ENCODE measurements around the gene TIGD7.

Gene TIGD7

DNA sequence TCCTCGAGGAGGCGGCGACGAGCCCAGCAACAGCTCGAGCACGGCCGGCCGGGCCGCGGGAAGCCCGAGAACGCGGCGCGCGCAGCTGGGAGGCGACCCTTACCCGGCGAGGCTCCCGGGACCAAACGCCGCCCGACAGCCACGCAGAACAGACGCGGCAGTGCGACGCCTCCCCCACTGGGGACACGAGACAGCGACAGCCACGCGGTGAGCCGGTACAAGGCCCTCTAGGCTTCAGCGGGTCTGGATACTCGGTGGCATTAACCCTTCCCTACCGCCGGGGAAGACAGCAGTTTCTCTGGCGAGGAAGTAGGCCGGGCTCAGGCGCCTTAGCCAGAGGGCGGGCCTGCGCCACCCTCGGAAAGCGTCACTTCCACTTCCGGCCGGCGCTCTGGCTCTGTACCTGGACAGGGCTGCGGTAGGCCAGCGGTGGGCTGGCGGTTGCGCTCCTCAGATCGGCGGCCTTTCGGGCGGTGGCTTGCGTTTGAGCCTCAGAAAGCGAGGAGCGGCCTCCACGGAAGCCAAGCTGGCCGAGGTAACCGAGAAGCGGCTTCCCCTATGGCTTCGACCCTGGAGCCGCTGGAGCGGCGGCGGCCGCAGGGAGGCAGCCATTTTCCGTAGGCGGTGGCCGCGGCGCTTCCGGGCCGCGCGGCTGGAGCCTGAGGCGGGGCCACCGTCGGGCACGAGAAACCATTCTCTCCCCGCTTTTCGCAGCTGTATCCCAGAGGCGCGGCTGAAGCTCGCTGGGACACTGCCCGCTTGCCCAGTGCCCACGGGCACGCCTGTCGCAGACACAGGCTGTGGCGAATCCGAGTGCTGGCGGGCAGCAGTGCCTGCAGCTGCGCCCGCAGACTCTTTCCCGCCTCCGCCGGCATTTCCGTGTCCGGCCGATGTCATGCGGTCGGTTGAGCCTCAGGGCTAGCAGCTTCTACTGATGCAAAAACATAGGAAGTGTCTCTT lies at the start of gene TIGD7, which contains the start of gene ZNF75A:
TSS of gene TIGD7 (minus strand) at position 322 of the 960 bp plus-strand sequence. CDS start 4,816 bp downstream, outside the sequence.
TSS of gene ZNF75A (plus strand) at position 389 of the 960 bp plus-strand sequence. CDS start 2,932 bp downstream, outside the sequence.
- peak; percentile 85 for DNase-seq

- no peak for DNase-seq
Measured at GRCh38 chr16:3349175-3349574, 43.9 kb upstream of the TIGD7 start.

- DNase-seq = no peak
Measured at GRCh38 chr16:3348547-3349167, 43.4 kb upstream of the TIGD7 start.

DNA sequence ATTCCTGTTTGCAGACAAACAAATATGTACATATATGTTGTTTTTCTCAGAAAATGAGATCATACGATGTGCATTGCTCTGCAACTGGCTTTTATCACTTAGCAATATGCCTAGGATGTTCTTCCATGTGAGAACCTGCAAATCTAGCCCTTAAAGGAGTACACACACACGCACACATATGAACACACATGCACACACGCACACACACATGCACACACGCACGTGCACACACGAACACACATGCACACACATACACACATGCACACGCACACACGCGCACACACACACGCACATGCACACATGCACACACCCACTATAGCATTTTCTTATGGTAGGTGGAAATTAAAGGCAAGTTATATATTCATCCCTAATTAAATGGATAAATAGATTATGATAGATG lies 42.4 kb upstream of the TIGD7 start:
- no peak for DNase-seq

GRCh38 chr16:3346041-3346440 lies 40.8 kb upstream of the TIGD7 start:
- no peak for DNase-seq

GRCh38 chr16:3328643-3329042 lies 23.4 kb upstream of the TIGD7 start:
- no peak for DNase-seq

GRCh38 chr16:3328104-3328503 lies 22.9 kb upstream of the TIGD7 start:
- DNase-seq = no peak

DNA sequence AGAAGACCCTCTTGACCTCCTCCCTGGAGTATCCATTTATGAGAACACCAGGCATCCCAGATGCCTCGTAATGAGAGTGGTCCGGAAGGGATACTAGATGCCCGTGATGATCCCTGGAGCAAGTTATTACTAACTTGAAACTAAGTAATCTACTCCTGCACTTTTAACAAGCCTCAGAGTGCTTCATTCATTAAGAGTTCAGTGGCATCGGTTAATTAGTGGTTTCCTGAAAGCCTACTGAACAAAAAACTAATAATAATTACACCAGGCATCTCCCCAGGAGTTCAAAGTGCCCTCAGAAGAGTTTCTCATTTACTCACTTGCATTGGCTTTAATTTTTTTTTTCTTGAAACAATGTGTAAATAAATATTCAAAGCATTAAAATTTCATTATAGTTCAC lies 22.3 kb upstream of the TIGD7 start:
- DNase-seq = no peak

DNA sequence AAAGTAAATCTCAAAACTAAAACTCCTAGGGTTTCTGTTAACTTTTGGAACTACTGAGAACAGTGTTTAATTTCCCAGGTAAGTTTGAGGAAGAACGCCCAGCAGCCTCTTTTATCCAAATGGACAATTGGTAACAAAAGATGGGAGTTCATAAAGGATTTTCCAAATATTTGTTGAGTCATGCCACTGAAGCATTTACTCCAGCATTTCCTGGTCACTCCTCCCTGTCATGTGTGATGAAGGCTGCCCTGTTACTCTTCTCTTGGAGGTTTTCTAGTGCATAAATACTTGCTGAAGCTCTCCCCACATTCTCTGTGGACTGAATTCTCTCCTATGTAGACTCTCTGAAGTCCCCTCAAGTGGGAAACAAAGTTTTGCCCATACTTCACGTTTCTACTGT lies 16.6 kb upstream of the TIGD7 start:
- no peak for DNase-seq

- DNase-seq = no peak
Measured at GRCh38 chr16:3317315-3317999, 12.2 kb upstream of the TIGD7 start.

DNA sequence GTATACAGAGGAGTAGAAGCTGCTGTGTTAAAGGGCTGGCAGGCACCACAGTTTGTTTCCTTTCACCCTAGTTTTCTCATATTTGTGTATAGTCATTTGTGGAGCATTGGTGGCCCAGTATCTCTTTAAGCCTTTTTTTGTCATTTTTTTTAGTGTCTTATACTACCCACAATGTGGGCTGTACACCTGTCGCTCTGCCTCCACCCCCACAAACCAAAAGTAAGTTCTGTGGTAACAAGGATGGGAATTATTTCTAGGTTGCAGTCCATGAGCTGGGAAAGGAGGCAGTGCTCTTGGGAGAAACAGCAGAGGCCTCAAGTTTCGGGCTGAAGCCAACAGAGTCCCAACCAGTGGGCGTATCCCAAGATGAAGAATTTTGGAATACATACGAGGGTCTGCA lies 6.3 kb upstream of the TIGD7 start:
- DNase-seq = no peak

DNA sequence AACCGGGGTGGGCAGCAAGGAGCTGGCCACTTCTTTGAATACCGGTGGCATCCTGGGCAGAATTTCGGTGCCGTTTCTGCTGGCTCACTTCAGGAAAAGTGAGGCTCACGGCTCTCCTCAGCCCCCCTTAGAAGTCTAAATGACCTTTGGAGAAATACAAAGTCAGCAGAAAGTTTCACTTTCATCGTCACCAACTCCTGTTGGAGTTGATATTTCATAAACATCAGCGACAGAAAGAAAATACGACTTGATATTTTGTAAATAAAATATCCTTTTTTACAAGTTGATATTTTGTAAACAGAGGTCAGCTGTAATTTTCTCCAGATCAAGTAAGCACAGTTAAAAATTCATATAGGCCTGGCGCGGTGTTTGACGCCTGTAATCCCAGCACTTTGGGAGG lies 848 bp upstream of the TIGD7 start:
- no peak for DNase-seq

GRCh38 chr16:3304370-3304769 lies 860 bp downstream of the TIGD7 start:
- DNase-seq = no peak

DNA sequence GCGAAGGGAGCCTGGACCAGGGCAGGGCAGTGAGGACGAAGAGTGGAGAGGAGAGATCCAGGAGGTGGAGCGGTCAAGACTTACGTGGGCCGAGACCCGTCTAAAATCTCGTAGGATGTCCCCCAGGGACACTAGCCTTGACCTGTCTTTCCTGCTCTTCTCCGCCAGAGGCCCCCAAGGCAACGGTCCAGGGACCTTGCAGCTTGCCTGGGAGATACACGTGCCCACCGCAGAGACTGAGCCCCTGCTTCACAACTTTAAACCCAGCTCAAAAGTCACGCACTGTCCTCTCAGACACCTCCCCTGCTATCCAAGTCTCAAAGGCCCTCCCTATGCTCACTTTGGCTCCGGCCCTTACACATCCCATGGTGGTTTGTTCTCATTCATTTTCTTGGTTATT lies 9.4 kb downstream of the TIGD7 start:
- DNase-seq = no peak

DNA sequence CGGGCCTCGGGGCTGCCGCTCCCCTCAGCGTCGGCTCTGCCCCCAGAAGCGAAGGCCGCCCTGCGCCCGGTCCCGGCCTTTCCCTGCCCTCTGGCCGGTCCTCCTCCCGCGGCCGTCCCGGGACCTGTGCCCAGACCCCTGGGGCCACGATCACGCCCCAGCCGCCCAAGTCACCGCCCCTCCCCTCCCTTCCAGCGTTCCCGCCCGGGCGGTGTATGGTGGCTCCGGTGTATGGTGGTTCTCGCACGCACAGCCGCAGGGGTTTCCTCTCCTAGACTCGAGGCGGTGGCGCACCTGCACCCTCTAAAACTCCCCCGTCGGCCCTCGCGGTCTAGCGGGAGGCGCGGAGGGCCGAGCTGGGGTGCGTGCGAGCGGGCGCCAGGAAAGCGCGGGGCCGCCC lies 10.0 kb downstream of the TIGD7 start:
- no peak for DNase-seq

GRCh38 chr16:3292604-3293003 lies 12.6 kb downstream of the TIGD7 start:
- DNase-seq = no peak

- no peak for DNase-seq
Measured at GRCh38 chr16:3289998-3290673, 15.1 kb downstream of the TIGD7 start.

DNA sequence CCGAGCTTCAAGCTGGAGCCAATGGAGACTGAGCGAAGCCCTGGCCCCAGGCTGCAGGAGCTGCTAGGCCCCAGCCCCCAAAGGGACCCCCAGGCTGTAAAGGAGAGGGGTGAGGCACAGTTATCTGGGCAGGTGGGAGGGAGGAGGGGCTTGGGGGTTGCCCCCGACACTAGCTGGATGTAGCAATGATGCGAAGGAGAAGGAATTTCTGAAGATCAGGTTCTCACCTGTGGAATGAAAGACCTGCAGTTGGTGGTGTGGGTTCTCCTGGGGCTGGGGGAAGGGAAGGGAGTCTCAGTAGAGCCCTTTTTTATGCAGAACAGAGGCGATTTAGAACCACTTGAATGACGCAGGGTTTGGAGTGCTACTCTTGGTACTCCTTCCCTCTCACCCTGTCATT lies 20.1 kb downstream of the TIGD7 start:
- no peak for DNase-seq

DNA sequence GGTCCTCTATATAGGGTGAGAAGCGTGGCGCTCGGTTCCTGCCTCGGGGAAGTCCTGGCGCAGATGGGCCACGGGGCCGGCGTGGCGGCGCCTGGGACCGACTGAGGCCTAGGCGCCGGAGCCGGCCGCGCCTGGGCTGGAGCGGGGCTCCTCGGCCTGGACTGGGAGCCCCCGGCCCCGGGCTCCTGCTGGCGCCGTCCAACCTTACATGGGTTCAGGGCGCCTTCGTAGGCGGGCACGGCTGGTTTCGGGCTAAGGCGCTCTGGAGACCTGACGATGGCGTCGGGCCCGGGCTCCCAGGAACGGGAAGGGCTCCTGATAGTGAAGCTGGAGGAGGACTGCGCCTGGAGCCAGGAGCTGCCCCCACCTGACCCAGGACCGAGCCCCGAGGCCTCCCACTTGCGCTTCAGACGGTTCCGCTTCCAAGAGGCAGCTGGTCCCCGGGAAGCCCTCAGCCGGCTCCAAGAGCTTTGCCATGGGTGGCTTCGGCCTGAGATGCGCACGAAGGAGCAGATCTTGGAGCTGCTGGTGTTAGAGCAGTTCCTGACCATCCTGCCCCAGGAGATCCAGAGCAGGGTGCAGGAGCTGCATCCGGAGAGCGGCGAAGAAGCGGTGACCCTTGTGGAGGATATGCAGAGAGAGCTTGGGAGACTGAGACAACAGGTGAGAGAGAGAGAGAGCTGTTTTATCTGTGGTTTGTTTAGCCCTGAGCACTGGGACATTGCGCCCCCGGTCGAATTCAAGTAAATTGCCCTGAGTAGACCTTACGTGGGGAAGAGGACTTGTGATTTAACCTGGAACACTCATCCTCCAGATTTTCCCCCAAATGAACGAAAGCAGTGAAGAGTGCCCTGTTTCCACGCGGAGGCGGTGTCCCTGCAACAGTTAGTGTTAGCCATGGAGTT lies 21.4 kb downstream of the TIGD7 start:
- DNase-seq = peak; percentile 45

DNA sequence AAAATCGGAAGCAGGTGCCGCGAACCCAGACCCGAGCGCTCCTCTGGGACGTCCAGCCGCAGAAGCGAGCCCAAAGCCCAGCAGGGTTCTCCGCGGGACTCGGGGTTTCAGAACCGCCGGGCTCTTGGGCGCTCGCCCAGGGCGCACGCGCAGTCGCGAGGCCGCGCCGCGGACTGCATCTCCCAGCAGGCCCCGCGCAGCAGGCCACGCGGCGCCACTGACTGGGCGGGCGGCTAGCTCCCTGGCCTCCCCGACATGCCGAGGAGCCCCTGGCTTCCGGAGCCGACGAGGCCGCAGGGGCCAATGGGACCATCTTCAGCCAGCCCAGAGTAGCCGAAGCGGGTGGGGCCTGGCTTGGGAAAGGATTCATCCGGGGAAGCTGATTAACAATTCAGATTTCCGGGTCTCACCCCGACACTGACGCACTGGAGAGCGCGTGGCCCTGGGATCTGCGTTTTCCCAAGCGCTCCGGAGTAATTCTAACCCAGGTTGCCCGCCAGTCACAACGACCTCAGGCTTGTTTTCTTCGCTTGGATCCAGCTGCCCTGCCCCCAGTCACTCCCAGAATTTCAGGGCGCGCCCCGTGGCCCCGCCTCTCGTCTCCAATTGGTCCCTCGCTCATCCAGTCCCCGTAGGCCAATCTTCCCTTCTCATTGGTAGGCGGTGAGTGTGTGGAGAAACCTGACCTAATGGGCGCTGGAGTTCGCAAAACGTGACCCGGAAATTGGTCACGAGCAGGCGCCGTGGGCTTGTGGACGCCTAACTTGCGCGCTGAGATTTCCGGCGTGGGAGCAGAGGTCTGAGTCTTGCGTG lies 22.3 kb downstream of the TIGD7 start, which contains the start of gene ZNF263:
TSS of gene ZNF263 (plus strand) at position 762 of the 813 bp plus-strand sequence. CDS start 328 bp downstream, outside the sequence.
- peak; percentile 98 for DNase-seq

Measured in NCI-H345 (cell line).